NCI-H146 treated with DMSO at 0.1 percent for 48 hours (cell line): ENCODE data around the gene KICS2.

ENCODE experiments used
- DNase-seq: peaks from one replicate; lab custom pipeline; 2025; ENCODE audit not compliant: unreplicated experiment; lab: John Stamatoyannopoulos, UW

The KICS2 gene

DNA sequence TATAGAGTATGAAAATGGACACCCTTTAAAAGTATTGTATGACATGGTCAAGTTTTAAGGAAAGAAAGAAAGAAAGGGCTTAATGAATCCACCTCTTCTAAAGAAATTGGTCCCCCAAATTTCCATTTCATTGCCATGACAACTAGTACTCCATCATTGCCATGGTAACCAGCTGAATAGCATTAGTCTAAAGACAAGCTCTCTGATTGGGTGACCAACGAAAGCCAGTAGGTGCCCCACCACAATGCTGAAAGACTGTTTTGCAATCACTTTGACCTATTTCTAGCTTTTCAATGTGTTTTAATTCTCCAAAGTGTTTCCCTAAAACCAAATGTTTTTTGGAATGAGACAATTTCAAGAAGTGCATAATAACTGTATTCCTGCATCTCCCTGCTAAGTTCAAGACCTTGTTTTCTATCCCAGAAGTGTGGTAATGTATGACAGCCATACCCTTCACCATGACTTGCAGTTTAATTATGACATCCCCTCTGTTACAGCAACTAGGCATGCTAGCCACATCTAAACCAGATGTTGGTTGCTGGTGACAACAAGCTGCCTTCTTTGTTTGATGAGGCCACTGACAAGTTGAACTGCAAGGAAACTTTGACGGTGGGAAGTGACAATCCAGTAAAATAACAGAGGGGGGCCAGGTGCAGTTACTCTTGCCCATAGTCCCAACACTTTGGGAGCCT is 46.7 kb downstream of the KICS2 start:
- no peak for DNase-seq

DNA sequence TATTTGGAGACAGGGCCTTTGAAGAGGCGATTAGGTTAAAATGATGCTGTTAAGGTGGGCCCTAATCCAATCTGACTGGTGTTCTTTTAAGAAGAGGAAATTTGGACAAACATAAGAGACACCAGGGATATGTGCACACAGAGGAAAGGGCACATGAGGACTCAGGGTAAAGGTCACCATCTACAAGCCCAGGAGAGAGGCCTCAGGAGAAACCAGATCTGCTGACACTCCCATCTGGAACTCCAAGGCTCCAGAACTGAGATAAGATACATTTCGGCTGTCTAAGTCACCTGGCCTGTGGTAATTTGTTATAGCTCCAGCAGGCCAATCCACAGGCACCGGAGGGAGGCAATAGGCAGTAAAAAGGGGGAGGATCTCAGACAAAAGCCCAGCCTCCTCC is 48.6 kb downstream of the KICS2 start:
- DNase-seq: no peak
